ENCODE measurements around the gene NKX1-2. TPM values are rescaled to one million over a fixed set of nuclear protein-coding genes. Genes with fewer than 3 reads are reported as not detected.

Gene NKX1-2
- total and polyA plus RNA-seq, 2 of the 4 experiments (the other 2 are of a cell fraction): not detected

DNA sequence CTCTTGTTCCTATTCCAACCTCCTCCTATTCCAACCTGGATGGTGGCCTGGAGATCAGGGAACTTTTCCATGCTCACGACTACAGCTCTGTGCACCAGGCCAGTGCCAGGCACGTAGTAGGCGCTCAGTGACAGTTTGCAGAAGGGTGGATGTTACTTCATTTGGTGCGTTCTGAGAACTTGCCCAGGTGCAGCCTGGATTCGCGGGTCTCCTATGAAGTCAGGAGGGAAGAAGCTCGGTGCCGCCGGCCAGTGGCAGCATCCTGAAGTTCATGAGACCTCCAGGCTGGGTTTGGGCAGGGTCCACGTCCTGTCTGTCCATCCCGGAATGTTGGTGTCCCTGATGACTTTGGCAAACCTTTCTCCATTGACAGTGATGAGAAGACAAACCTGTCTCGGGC lies 33.0 kb upstream of the NKX1-2 start:
- no peaks in the 10 kb centered on the region for H4K20me1 ChIP-seq (ENCODE audit: insufficient read depth, low read length)
- H2BK15ac ChIP-seq (ENCODE audit: low read depth, low read length): no peak overlapping the region
- H3K18ac ChIP-seq (ENCODE audit: low read depth, low read length): no peak overlapping the region
- TF ChIP-seq SMC3 (IDR thresholded peaks at IDR 0.05; ENCODE audit: low read depth, low read length) (no peak), RFX5 (IDR thresholded peaks at IDR 0.05; ENCODE audit: low read depth, low read length) (no peak), RCOR1 (IDR thresholded peaks at IDR 0.05; ENCODE audit: insufficient replicate concordance, low read length) (no peak), CHD1 (IDR thresholded peaks at IDR 0.05; ENCODE audit: low read depth, low read length) (no peak), MXI1 (IDR thresholded peaks at IDR 0.05; ENCODE audit: borderline replicate concordance, low read depth, low read length) (no peak), RAD21 (IDR thresholded peaks at IDR 0.05; ENCODE audit: low read length) (no peak), NFE2L2 (IDR thresholded peaks at IDR 0.05; ENCODE audit: low read depth, low read length) (no peak), MAZ (IDR thresholded peaks at IDR 0.05; ENCODE audit: borderline replicate concordance, low read depth, low read length) (no peak), MAFK (IDR thresholded peaks at IDR 0.05; ENCODE audit: low read depth, low read length) (no peak), POLR2A (IDR thresholded peaks at IDR 0.05; ENCODE audit: low read depth, low read length) (no peak), FOS (IDR thresholded peaks at IDR 0.05; ENCODE audit: low read depth, low read length) (no peak)
- TF ChIP-seq, protein P1, sequence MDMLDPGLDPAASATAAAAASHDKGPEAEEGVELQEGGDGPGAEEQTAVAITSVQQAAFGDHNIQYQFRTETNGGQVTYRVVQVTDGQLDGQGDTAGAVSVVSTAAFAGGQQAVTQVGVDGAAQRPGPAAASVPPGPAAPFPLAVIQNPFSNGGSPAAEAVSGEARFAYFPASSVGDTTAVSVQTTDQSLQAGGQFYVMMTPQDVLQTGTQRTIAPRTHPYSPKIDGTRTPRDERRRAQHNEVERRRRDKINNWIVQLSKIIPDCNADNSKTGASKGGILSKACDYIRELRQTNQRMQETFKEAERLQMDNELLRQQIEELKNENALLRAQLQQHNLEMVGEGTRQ (IDR thresholded peaks at IDR 0.05; ENCODE audit: low read depth, low read length): no peak
- TF ChIP-seq, protein P2, sequence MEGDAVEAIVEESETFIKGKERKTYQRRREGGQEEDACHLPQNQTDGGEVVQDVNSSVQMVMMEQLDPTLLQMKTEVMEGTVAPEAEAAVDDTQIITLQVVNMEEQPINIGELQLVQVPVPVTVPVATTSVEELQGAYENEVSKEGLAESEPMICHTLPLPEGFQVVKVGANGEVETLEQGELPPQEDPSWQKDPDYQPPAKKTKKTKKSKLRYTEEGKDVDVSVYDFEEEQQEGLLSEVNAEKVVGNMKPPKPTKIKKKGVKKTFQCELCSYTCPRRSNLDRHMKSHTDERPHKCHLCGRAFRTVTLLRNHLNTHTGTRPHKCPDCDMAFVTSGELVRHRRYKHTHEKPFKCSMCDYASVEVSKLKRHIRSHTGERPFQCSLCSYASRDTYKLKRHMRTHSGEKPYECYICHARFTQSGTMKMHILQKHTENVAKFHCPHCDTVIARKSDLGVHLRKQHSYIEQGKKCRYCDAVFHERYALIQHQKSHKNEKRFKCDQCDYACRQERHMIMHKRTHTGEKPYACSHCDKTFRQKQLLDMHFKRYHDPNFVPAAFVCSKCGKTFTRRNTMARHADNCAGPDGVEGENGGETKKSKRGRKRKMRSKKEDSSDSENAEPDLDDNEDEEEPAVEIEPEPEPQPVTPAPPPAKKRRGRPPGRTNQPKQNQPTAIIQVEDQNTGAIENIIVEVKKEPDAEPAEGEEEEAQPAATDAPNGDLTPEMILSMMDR (conservative IDR thresholded peaks at IDR 0.05; ENCODE audit: low read depth, low read length): no peak
- TF ChIP-seq, protein P3, sequence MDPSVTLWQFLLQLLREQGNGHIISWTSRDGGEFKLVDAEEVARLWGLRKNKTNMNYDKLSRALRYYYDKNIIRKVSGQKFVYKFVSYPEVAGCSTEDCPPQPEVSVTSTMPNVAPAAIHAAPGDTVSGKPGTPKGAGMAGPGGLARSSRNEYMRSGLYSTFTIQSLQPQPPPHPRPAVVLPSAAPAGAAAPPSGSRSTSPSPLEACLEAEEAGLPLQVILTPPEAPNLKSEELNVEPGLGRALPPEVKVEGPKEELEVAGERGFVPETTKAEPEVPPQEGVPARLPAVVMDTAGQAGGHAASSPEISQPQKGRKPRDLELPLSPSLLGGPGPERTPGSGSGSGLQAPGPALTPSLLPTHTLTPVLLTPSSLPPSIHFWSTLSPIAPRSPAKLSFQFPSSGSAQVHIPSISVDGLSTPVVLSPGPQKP (IDR thresholded peaks at IDR 0.05; ENCODE audit: borderline replicate concordance, low read depth, low read length): no peak
- in situ Hi-C loops (cut with MboI; ENCODE audit: low sequenced_read_pairs): no loop called here
- intact Hi-C loops (cut with micrococcal nuclease): no loop called here
- H3K9ac ChIP-seq (ENCODE audit: low read depth, low read length): no peak overlapping the region
- H3K4me3 ChIP-seq (ENCODE audit: insufficient read depth, low read depth, low read length): no peak overlapping the region
- no peaks in the 10 kb centered on the region for H3K9me3 ChIP-seq (ENCODE audit: control insufficient read depth, insufficient read depth, low read length)
- H3K4me1 ChIP-seq (ENCODE audit: control insufficient read depth, insufficient read depth, low read length): no peaks in the 10 kb centered on the region
- no peak overlapping the region for H3K56ac ChIP-seq (ENCODE audit: extremely low read depth, insufficient read depth, low read length)
- dilution Hi-C loops (cut with HindIII; ENCODE audit: low sequenced_read_pairs, unreplicated experiment): no loop called here
- no peak overlapping the region for H4K8ac ChIP-seq (ENCODE audit: low read depth in 2 of 2, low read length in 2 of 2)
- DNase-seq (no peak), ATAC-seq (ENCODE audit: low read depth) (no peak)
- no peaks in the 10 kb centered on the region for H3K36me3 ChIP-seq (ENCODE audit: control insufficient read depth, insufficient read depth, low read length)
- no peaks in the 10 kb centered on the region for H3K27me3 ChIP-seq (ENCODE audit: control insufficient read depth, insufficient read depth, low read length)
- WGBS, 2 experiments (ENCODE audit: extremely low coverage in 2 of 2, insufficient read length in 1 of 2): 89% methylated on average over 8 of the region's 12 CpGs; no CpG with 5 or more reads in 1 of the 2 experiments
- no peak overlapping the region for H2BK5ac ChIP-seq (ENCODE audit: low read depth, low read length, poor library complexity, severe bottlenecking)
- H2BK20ac ChIP-seq (ENCODE audit: low read depth, low read length): no peak overlapping the region
- H3K9me1 ChIP-seq (ENCODE audit: insufficient read depth, low read length): no peaks in the 10 kb centered on the region
- H3K27ac ChIP-seq (ENCODE audit: insufficient read depth, low read length): no peak overlapping the region
- H3K4ac ChIP-seq (ENCODE audit: low read depth, low read length): no peak overlapping the region
- H2BK120ac ChIP-seq (ENCODE audit: low read depth, low read length): no peak overlapping the region
- CTCF ChIA-PET: no interaction called here
- H3K79me1 ChIP-seq (ENCODE audit: low read depth in 1 of 2, low read length in 2 of 2): no peaks in the 10 kb centered on the region
- BruUV-seq (replicated peaks): no TSS peak
- H3K4me2 ChIP-seq (ENCODE audit: low read depth, low read length): no peak overlapping the region
- no peak overlapping the region for H4K91ac ChIP-seq (ENCODE audit: insufficient read depth, low read depth, low read length)
- no peak overlapping the region for H3K14ac ChIP-seq (replicated peaks; ENCODE audit: low read depth, low read length)
- H2AK5ac ChIP-seq (ENCODE audit: low read depth, low read length): no peak overlapping the region
- POLR2A ChIA-PET (ENCODE audit: unreplicated experiment): no interaction called here
- H2AK9ac ChIP-seq (replicated peaks; ENCODE audit: low read depth, low read length, poor library complexity): peak overlapping the region; percentile 77
- no peak overlapping the region for H3K23ac ChIP-seq (ENCODE audit: low read depth, low read length)
- H2AFZ ChIP-seq (replicated peaks; ENCODE audit: low read length, poor library complexity): no peak overlapping the region
- no peak overlapping the region for H4K5ac ChIP-seq (ENCODE audit: low read depth, low read length)
